ENCODE measurements around the gene UBL4B. TPM values are rescaled to one million over a fixed set of nuclear protein-coding genes. Genes with fewer than 3 reads are reported as not detected.

Gene UBL4B
- total and polyA plus RNA-seq, 2 donors (not counting 3 experiments of a cell fraction or from before 2014, with no cell fraction given): not detected

DNA sequence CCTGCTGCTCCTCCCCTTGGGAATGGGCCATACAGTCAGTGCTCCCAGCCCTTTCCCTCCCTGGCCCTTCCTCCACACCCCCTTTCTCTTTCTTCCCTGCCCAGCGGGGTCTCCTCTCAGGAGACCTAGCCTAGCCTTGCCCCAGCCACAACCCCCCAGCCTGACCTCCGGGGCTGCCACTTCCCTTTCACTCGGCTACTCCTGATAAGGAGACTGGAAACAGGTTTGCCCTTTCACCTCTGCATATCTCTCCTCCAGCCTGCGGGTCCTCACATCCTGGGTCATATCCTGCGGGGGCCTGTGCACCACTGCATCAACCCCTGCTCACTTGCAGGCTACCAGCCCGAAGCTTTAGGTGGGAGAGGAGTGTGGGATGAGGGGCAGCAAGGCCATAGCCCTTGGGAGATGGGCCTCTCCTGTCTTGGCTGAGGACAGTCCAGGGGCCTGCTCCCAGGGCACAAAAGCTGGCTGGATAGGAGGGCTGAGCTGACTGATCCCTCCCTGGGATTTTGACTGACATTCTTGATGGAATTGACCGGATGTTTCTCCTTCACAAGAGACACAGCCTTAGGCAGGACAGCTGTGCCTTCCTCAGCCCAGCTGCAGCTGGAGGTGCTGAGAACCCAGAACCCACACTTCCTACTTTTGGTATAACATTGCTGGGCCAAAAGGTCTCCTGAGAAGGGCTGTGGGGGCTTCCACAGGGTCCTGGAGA is 22.5 kb upstream of the UBL4B start:
- no TSS peak for BruUV-seq (replicated peaks)
- Histone ChIP-seq H3K9ac (replicated peaks; ENCODE audit: extremely low read depth, insufficient read depth, low read length) (no peak overlapping the region), H4K20me1 (replicated peaks; ENCODE audit: control insufficient read depth, extremely low read depth, insufficient read depth, low read length) (no peaks in the 10 kb centered on the region), H3K27ac (ENCODE audit: insufficient read depth, low read depth, low read length) (no peak overlapping the region), H3K4me3 (replicated peaks in 1 of 3; ENCODE audit: insufficient read depth in 1 of 3, low read depth in 1 of 3, low read length in 3 of 3) (no peak overlapping the region), H3K9me3 (replicated peaks; ENCODE audit: control insufficient read depth, insufficient read depth, low read length) (no peaks in the 10 kb centered on the region), H3K36me3 (ENCODE audit: control insufficient read depth in 2 of 2, extremely low read depth in 1 of 2, insufficient read depth in 2 of 2, low read length in 2 of 2) (no peaks in the 10 kb centered on the region), H3K9me1 (replicated peaks; ENCODE audit: control insufficient read depth, extremely low read depth, insufficient read depth, low read length) (no peaks in the 10 kb centered on the region), H3K4me2 (ENCODE audit: insufficient read depth, low read length) (no peak overlapping the region), H3K79me2 (ENCODE audit: control insufficient read depth, insufficient read depth, low read length) (no peaks in the 10 kb centered on the region), H2AFZ (ENCODE audit: low read depth, low read length) (no peak overlapping the region), H3K27me3 (ENCODE audit: control insufficient read depth in 2 of 2, insufficient read depth in 2 of 2, low read length in 2 of 2) (peaks cover 33% of the 10 kb centered on the region in 2 experiments), H3K4me1 (ENCODE audit: control insufficient read depth, extremely low read depth, insufficient read depth, low read length) (no peaks in the 10 kb centered on the region)
- dilution Hi-C loops (cut with MboI; ENCODE audit: extremely low pct_ligation_motif_present, low sequenced_read_pairs): no loop called here
- POLR2A ChIA-PET: no interaction called here
- CTCF ChIA-PET: interaction anchor here (1.3 to 8.3 kb wide), 5 partner anchors 13 to 407 kb away, joined by 3 to 272 read pairs (median 17); no protein-coding TSS in a partner anchor
- intact Hi-C loops (cut with micrococcal nuclease): no loop called here
- TF ChIP-seq POLR2A (IDR thresholded peaks at IDR 0.05; ENCODE audit: low read depth, low read length): no peak
- TF ChIP-seq, protein P1, sequence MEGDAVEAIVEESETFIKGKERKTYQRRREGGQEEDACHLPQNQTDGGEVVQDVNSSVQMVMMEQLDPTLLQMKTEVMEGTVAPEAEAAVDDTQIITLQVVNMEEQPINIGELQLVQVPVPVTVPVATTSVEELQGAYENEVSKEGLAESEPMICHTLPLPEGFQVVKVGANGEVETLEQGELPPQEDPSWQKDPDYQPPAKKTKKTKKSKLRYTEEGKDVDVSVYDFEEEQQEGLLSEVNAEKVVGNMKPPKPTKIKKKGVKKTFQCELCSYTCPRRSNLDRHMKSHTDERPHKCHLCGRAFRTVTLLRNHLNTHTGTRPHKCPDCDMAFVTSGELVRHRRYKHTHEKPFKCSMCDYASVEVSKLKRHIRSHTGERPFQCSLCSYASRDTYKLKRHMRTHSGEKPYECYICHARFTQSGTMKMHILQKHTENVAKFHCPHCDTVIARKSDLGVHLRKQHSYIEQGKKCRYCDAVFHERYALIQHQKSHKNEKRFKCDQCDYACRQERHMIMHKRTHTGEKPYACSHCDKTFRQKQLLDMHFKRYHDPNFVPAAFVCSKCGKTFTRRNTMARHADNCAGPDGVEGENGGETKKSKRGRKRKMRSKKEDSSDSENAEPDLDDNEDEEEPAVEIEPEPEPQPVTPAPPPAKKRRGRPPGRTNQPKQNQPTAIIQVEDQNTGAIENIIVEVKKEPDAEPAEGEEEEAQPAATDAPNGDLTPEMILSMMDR (IDR thresholded peaks at IDR 0.05; ENCODE audit: extremely low read depth in 1 of 2, insufficient read depth in 1 of 2, low read depth in 1 of 2, low read length in 2 of 2): no peak
- TF ChIP-seq EZH2 (IDR thresholded peaks at IDR 0.05; ENCODE audit: borderline replicate concordance, low read depth, low read length, severe bottlenecking): no peak
- TF ChIP-seq MYC (IDR thresholded peaks at IDR 0.05; ENCODE audit: low read depth, low read length): no peak
- TF ChIP-seq POLR2AphosphoS5 (IDR thresholded peaks at IDR 0.05; ENCODE audit: insufficient read depth, low read depth, low read length): no peak
- DNase-seq (ENCODE audit: low read depth, low spot score) (no peak), FAIRE-seq (no peak)

DNA sequence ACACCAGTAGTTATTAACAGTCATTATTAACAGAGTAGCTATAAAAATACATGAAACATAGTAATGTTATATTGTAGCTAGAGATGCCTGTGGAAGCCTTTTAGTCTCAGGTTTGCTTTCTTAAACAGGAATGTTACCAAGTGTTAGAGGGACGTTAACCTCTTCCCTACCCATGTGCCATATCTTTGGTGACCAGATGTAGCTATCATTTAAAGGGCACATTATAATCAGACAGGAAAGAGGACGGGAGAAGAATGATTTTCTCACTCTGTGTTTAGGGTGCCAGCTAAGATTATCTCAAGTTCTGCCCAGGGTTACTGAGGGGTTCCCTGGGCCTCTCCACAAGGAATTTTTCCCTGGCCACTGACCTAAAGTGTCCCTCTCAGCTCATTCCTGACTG is 20.9 kb upstream of the UBL4B start:
- Histone ChIP-seq H3K36me3 (ENCODE audit: control insufficient read depth in 2 of 2, extremely low read depth in 1 of 2, insufficient read depth in 2 of 2, low read length in 2 of 2) (no peaks in the 10 kb centered on the region), H3K4me3 (replicated peaks in 1 of 3; ENCODE audit: insufficient read depth in 1 of 3, low read depth in 1 of 3, low read length in 3 of 3) (no peak overlapping the region), H3K9ac (replicated peaks; ENCODE audit: extremely low read depth, insufficient read depth, low read length) (no peak overlapping the region), H2AFZ (ENCODE audit: low read depth, low read length) (no peak overlapping the region), H3K4me2 (ENCODE audit: insufficient read depth, low read length) (no peak overlapping the region), H4K20me1 (replicated peaks; ENCODE audit: control insufficient read depth, extremely low read depth, insufficient read depth, low read length) (no peaks in the 10 kb centered on the region), H3K27me3 (ENCODE audit: control insufficient read depth in 2 of 2, insufficient read depth in 2 of 2, low read length in 2 of 2) (peaks cover 16% of the 10 kb centered on the region in 2 experiments), H3K27ac (ENCODE audit: insufficient read depth, low read depth, low read length) (no peak overlapping the region), H3K9me3 (replicated peaks; ENCODE audit: control insufficient read depth, insufficient read depth, low read length) (no peaks in the 10 kb centered on the region), H3K9me1 (replicated peaks; ENCODE audit: control insufficient read depth, extremely low read depth, insufficient read depth, low read length) (no peaks in the 10 kb centered on the region), H3K4me1 (ENCODE audit: control insufficient read depth, extremely low read depth, insufficient read depth, low read length) (no peaks in the 10 kb centered on the region), H3K79me2 (ENCODE audit: control insufficient read depth, insufficient read depth, low read length) (no peaks in the 10 kb centered on the region)
- dilution Hi-C loops (cut with MboI; ENCODE audit: extremely low pct_ligation_motif_present, low sequenced_read_pairs) (no loop called here), intact Hi-C loops (cut with micrococcal nuclease) (no loop called here)
- no peak for DNase-seq (ENCODE audit: low read depth, low spot score)
- POLR2A ChIA-PET: no interaction called here
- CTCF ChIA-PET: interaction anchor here (1.0 to 8.3 kb wide), 9 partner anchors 9 to 405 kb away, joined by 3 to 272 read pairs (median 6); no protein-coding TSS in a partner anchor
- no peak for FAIRE-seq
- TF ChIP-seq, protein P1 (IDR thresholded peaks at IDR 0.05; ENCODE audit: extremely low read depth in 1 of 2, insufficient read depth in 1 of 2, low read depth in 1 of 2, low read length in 2 of 2): no peak
- TF ChIP-seq MYC (IDR thresholded peaks at IDR 0.05; ENCODE audit: low read depth, low read length) (no peak), EZH2 (IDR thresholded peaks at IDR 0.05; ENCODE audit: borderline replicate concordance, low read depth, low read length, severe bottlenecking) (no peak), POLR2A (IDR thresholded peaks at IDR 0.05; ENCODE audit: low read depth, low read length) (no peak), GATA2 (IDR thresholded peaks at IDR 0.05; ENCODE audit: insufficient read depth, insufficient read length, low read depth, low read length) (no peak)
- no TSS peak for BruUV-seq (replicated peaks)

Data from endothelial cell of umbilical vein (primary cell).